Measurements from ENCODE around the gene RXRA.

DNA sequence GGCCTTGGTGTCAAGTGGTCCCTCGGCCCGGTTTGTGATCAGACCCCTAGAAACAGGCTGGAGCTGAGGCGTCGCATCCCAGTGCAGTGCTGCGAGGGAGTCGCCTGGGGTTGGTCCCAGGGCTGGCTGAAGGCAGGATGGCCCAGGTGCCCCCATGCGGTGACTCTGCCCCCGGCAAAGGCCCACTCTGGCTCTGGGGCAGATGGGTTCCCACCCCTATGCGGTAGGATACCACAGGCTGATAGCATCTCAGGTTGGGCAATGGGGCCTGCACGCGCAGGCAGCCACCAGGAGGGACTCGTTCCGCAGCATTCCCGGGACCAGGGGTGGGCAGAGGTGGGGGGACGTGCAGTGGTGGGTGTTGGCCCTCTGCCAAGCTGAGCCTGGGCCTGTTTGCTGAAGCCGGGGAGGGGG, 86.0 kb downstream of the RXRA start:
- TF ChIP-seq CTCF (IDR thresholded peaks at IDR 0.05) (no peak), NRF1 (IDR thresholded peaks at IDR 0.05; ENCODE audit: low read depth, low read length) (no peak), POLR2AphosphoS5 (IDR thresholded peaks at IDR 0.05; ENCODE audit: low read depth, low read length) (no peak), EP300 (IDR thresholded peaks at IDR 0.05; ENCODE audit: borderline replicate concordance in 1 of 2, low read depth in 1 of 2, low read length in 1 of 2) (no peak), NFIC (IDR thresholded peaks at IDR 0.05; ENCODE audit: borderline replicate concordance) (no peak), RCOR1 (IDR thresholded peaks at IDR 0.05; ENCODE audit: low read length) (no peak), MEF2A (IDR thresholded peaks at IDR 0.05; ENCODE audit: borderline replicate concordance, low read depth) (no peak), SIN3A (IDR thresholded peaks at IDR 0.05; ENCODE audit: borderline replicate concordance, low read depth, low read length) (no peak)
